ENCODE results near the gene LCE3A. TPM values are rescaled to one million over a fixed set of nuclear protein-coding genes. Genes with fewer than 3 reads are reported as not detected.

The LCE3A gene
- total and polyA plus RNA-seq, 2 of the 4 experiments (the other 2 are of a cell fraction): not detected

DNA sequence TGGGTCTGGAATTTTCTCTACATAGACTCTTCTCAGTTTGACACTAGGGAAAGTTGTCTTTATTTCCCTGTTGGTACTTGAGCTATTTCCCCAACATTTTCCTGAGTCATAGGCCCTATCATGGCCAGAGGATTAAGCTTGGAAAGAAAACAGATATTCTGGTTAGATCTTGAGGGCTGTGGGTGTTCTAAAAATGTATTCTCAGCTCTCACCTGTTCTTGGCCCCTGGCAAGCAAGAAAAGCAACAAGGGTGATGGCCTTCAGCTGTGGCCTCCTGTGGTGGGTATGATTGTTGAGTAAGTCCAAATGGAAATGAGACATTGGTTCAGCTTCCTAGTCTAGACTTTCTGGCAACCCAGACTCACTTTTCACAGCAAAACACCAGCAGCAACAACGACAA is 17.4 kb upstream of the LCE3A start:
- WGBS, 2 experiments (ENCODE audit: extremely low coverage in 2 of 2, insufficient read length in 1 of 2): no CpG with 5 or more reads among the region's 1 CpG
- ATAC-seq (ENCODE audit: low read depth) (no peak), DNase-seq (no peak)
- Histone ChIP-seq H3K4me3 (ENCODE audit: insufficient read depth, low read depth, low read length) (no peak overlapping the region), H3K23ac (ENCODE audit: low read depth, low read length) (no peak overlapping the region), H3K79me1 (ENCODE audit: low read depth in 1 of 2, low read length in 2 of 2) (no peaks in the 10 kb centered on the region), H3K56ac (ENCODE audit: extremely low read depth, insufficient read depth, low read length) (no peak overlapping the region), H2BK120ac (ENCODE audit: low read depth, low read length) (no peak overlapping the region), H3K14ac (replicated peaks; ENCODE audit: low read depth, low read length) (no peak overlapping the region), H3K9me1 (ENCODE audit: insufficient read depth, low read length) (no peaks in the 10 kb centered on the region), H4K91ac (ENCODE audit: insufficient read depth, low read depth, low read length) (no peak overlapping the region), H4K8ac (ENCODE audit: low read depth in 2 of 2, low read length in 2 of 2) (no peak overlapping the region), H3K4ac (ENCODE audit: low read depth, low read length) (no peak overlapping the region), H3K27me3 (ENCODE audit: control insufficient read depth, insufficient read depth, low read length) (no peaks in the 10 kb centered on the region), H3K18ac (ENCODE audit: low read depth, low read length) (no peak overlapping the region), H3K4me2 (ENCODE audit: low read depth, low read length) (no peak overlapping the region), H4K20me1 (ENCODE audit: insufficient read depth, low read length) (no peaks in the 10 kb centered on the region), H3K36me3 (ENCODE audit: control insufficient read depth, insufficient read depth, low read length) (no peaks in the 10 kb centered on the region), H3K9me3 (ENCODE audit: control insufficient read depth, insufficient read depth, low read length) (no peaks in the 10 kb centered on the region), H3K9ac (ENCODE audit: low read depth, low read length) (no peak overlapping the region), H3K4me1 (ENCODE audit: control insufficient read depth, insufficient read depth, low read length) (no peaks in the 10 kb centered on the region), H2AK5ac (ENCODE audit: low read depth, low read length) (no peak overlapping the region), H4K5ac (ENCODE audit: low read depth, low read length) (no peak overlapping the region), H2BK5ac (ENCODE audit: low read depth, low read length, poor library complexity, severe bottlenecking) (no peak overlapping the region), H2AFZ (replicated peaks; ENCODE audit: low read length, poor library complexity) (no peak overlapping the region), H2AK9ac (replicated peaks; ENCODE audit: low read depth, low read length, poor library complexity) (no peak overlapping the region), H3K27ac (ENCODE audit: insufficient read depth, low read length) (no peak overlapping the region), H2BK20ac (ENCODE audit: low read depth, low read length) (no peak overlapping the region), H2BK15ac (ENCODE audit: low read depth, low read length) (no peak overlapping the region)
- CTCF ChIA-PET: no interaction called here
- POLR2A ChIA-PET (ENCODE audit: unreplicated experiment): no interaction called here
- intact Hi-C loops (cut with micrococcal nuclease) (no loop called here), dilution Hi-C loops (cut with HindIII; ENCODE audit: low sequenced_read_pairs, unreplicated experiment) (no loop called here), in situ Hi-C loops (cut with MboI; ENCODE audit: low sequenced_read_pairs) (no loop called here)
- TF ChIP-seq MAFK (IDR thresholded peaks at IDR 0.05; ENCODE audit: low read depth, low read length): no peak
- TF ChIP-seq POLR2A (IDR thresholded peaks at IDR 0.05; ENCODE audit: low read depth, low read length): no peak
- TF ChIP-seq RFX5 (IDR thresholded peaks at IDR 0.05; ENCODE audit: low read depth, low read length): no peak
- TF ChIP-seq SMC3 (IDR thresholded peaks at IDR 0.05; ENCODE audit: low read depth, low read length): no peak
- TF ChIP-seq, protein P1, sequence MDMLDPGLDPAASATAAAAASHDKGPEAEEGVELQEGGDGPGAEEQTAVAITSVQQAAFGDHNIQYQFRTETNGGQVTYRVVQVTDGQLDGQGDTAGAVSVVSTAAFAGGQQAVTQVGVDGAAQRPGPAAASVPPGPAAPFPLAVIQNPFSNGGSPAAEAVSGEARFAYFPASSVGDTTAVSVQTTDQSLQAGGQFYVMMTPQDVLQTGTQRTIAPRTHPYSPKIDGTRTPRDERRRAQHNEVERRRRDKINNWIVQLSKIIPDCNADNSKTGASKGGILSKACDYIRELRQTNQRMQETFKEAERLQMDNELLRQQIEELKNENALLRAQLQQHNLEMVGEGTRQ (IDR thresholded peaks at IDR 0.05; ENCODE audit: low read depth, low read length): no peak
- TF ChIP-seq, protein P2, sequence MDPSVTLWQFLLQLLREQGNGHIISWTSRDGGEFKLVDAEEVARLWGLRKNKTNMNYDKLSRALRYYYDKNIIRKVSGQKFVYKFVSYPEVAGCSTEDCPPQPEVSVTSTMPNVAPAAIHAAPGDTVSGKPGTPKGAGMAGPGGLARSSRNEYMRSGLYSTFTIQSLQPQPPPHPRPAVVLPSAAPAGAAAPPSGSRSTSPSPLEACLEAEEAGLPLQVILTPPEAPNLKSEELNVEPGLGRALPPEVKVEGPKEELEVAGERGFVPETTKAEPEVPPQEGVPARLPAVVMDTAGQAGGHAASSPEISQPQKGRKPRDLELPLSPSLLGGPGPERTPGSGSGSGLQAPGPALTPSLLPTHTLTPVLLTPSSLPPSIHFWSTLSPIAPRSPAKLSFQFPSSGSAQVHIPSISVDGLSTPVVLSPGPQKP (IDR thresholded peaks at IDR 0.05; ENCODE audit: borderline replicate concordance, low read depth, low read length): no peak
- TF ChIP-seq FOS (IDR thresholded peaks at IDR 0.05; ENCODE audit: low read depth, low read length): no peak
- TF ChIP-seq NFE2L2 (IDR thresholded peaks at IDR 0.05; ENCODE audit: low read depth, low read length): no peak
- no peak for TF ChIP-seq CHD1 (IDR thresholded peaks at IDR 0.05; ENCODE audit: low read depth, low read length)
- no peak for TF ChIP-seq RCOR1 (IDR thresholded peaks at IDR 0.05; ENCODE audit: insufficient replicate concordance, low read length)
- TF ChIP-seq, protein P3, sequence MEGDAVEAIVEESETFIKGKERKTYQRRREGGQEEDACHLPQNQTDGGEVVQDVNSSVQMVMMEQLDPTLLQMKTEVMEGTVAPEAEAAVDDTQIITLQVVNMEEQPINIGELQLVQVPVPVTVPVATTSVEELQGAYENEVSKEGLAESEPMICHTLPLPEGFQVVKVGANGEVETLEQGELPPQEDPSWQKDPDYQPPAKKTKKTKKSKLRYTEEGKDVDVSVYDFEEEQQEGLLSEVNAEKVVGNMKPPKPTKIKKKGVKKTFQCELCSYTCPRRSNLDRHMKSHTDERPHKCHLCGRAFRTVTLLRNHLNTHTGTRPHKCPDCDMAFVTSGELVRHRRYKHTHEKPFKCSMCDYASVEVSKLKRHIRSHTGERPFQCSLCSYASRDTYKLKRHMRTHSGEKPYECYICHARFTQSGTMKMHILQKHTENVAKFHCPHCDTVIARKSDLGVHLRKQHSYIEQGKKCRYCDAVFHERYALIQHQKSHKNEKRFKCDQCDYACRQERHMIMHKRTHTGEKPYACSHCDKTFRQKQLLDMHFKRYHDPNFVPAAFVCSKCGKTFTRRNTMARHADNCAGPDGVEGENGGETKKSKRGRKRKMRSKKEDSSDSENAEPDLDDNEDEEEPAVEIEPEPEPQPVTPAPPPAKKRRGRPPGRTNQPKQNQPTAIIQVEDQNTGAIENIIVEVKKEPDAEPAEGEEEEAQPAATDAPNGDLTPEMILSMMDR (conservative IDR thresholded peaks at IDR 0.05; ENCODE audit: low read depth, low read length): no peak
- TF ChIP-seq MXI1 (IDR thresholded peaks at IDR 0.05; ENCODE audit: borderline replicate concordance, low read depth, low read length): no peak
- no TSS peak for BruUV-seq (replicated peaks)
